Stimulated activated CD8-positive, alpha-beta memory T cell treated with anti-CD3 and anti-CD28 coated beads, Interleukin-7, amount 100 ng/mL, for 48 hours (primary cell): Measurements from ENCODE around the gene BSPRY.
"Not testable (repeated sequence)": the region's sequence is repeated elsewhere in the genome, so short reads cannot be mapped to it uniquely, and the experiment has no call there.

Experiments used
- DNase-seq, 2 donors: peaks; one replicate each; pipeline ENCODE4 v3.0.0-alpha.2; 2020; ENCODE audit warnings: low read depth in 1 of 2; ENCODE audit errors: extremely low read depth in 1 of 2

BSPRY gene

DNA sequence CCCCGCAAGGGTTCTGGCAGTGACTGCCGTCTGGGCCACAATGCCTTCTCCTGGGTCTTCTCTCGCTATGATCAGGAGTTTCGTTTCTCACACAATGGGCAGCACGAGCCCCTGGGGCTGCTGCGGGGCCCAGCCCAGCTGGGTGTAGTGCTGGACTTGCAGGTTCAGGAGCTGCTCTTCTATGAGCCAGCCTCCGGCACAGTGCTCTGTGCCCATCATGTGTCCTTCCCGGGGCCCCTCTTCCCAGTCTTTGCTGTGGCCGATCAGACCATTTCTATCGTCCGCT, 20.5 kb downstream of the BSPRY start:
- no peak for DNase-seq

DNA sequence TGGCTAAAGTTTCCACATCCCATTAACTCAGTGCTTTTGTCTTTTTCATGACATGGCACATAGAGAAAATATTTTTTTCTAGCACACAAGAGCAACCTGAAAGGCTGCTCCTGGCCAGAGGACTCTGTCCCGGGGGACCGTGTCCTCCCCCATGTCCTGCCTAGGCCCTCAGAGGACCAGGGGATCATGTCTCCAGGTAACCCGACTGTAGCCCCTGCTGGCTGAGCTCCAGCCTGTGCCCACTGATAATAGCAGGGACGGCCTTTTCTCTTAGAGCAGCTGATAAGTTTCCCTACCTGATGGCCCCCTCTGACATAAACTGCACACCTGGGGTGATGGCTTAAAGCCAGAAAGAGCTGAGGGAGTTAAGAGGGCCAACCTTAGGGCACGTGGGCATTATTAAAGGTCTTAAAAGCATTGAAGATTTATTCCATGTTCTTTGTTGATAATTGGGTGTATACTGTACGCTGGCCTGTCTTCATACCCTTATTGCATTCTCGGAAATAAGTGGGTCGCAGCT, 21.5 kb downstream of the BSPRY start:
- DNase-seq, result no peak

DNA sequence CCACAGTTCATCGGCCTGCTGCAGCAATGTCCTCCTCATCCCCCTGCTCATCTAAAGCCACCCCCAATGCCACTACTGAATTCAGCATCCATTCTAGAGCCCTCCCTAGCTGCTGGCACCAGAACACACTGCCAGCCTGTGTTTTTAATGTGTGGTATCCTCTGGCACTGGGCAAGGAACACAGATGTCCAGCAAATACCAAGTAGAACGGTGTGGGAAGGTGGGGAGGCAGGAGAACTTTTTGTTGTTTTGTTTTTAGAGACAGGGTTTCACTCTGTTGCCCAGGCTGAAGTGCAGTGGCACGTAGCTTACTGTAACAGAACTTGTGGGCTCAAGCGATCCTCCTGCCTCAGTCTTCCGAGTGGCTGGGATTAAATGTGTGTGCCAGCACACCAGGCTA, 22.7 kb downstream of the BSPRY start:
- no peak for DNase-seq

DNA sequence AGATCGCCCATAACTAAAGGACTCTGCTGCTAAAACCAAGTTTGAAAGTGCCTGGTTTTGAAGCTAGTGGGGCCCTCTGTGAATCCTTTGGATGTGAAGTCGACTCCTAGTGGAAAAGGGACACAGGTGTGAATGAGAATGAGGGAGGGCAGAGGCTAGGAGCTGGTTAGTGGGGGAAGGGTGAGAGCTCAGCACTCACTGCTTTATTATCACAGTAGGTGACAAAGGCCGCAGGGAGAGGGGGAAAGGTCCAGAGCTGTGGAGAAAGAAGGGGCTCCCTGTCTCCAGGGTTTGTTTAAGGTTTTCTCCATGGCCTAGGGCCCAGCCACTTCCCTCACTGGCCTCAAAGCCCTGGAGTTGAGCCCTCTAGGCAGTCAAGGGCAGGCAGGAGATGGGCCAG, 23.9 kb downstream of the BSPRY start:
- DNase-seq, result no peak

DNA sequence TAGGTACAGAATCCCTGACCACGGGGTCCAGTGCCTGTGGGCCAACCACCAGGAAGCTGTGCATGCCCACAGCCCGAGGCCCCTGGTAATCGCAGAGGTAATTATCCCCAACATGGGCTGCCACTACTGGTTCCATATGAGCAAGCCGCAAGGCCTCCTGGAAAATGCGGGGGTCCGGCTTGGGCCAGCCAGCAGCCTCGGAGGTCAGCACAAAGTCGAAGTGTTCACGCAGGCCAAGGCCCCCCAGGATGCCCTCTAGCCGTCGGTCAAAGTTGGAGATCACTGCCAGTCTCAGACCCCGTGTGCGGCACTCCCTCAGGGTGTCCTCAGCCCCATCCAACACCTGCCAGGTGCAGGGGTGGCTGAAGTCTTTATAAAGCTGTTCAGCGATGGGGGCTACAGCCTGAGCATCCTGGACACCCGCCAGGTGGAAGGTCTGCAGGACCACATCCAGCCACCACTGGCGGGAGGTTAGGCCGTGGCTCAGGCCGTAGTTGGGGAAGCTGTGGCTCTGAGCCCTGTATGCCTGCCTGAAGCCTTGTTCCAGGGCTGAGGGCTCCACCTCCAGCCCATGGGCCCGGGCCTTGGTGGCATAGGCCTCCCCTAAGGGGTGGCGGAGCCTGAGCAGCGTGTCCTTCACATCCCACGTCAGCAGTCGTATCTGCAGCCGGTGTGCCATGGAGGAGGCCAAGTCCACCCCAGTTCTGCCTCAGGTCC, 24.5 kb downstream of the BSPRY start:
- no peak for DNase-seq

DNA sequence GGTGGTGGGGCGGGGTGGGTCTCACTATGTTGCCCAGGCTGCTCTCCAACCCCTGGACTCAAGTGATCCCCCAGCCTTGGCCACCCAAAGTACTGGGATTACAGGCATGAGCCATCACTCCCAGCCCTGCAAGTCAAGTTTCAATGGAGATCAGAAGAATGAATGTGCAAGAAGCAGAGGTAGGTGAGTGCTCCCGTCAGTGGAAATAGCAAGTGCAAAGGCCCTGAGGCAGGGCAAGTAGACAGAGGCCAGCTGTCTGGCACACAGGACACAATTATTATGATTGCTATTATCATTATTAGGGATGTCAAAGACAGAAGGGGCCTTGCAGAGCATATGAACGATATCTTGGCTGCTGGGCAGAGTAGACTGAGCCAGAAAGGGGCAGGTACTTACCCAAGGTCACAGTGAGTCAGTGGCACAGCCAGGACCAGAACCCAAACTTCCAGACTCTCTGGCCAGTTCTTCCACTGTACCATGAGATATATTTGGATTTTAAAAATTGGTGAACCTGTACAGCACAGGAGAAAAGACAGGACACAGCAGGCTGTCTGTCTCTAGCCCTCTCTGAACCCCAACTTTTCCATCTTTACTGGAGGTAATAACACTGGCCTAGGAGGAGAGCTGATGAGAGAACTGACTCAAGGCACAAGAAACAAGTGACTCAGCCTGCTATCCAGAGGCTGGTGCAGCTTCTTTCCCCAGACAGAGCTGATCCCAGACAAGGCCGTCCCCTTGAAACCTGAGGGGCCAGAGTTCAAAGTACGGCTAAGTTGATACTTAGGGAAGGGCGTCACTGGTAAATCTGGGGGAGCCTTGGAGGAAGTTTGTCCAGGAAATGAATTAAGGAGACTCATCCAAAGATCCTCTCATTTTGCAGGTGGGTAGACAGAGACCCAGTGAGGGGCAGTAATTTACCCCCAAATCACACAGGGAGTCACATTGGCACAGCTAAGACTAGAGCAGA, 26.0 kb downstream of the BSPRY start:
- no peak for DNase-seq

DNA sequence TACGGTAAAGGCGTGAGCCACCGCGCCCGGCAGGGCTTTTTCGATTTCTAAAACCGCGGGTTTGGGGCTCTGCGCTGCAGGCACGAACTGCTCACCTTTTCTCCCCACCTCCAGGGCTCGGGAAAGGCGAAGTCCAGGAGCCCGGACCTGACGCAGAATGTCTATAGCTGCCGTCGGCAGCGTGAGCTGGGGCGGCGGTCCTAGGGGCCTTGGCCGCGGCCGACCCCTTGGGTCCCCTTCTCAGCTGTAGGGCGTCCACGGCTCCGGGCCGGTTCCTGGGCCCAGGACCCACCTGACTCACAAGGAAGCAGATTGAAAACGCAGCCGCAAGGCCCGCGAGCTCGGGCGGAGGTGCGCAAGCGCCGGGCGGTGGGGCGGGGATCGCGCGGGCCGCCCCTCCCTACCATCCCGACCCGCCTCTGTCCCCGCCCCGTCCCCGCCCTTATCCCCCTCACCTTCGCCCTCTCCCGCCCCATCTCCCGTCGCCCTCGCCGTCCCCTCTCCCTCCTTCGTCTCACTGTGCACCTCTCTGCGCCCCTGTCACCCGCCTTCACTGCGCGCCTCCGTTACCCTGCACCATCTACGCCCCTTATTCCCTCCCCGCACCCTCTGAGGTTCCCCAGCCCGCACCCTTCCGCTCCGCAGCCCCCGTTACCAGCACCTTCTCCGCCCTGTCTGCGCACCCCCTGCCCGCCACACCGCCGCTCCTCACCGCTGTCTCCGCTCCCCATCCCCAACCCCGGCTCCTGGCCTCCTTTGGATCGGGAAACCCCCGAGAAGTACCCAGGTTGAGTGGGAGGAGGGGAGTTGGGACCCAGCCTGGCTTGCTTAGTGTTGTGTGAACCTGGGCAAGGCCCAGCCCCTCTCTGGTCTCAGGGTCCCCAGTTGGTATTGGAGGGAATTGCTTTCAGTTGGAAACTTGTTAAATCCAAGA, 27.6 kb downstream of the BSPRY start, which contains the start of gene HDHD3:
TSS of gene HDHD3 (minus strand) at position 353 of the 934 bp plus-strand sequence. CDS start 2,632 bp downstream, outside the sequence.
- DNase-seq, result peak; percentile 64 to 68

DNA sequence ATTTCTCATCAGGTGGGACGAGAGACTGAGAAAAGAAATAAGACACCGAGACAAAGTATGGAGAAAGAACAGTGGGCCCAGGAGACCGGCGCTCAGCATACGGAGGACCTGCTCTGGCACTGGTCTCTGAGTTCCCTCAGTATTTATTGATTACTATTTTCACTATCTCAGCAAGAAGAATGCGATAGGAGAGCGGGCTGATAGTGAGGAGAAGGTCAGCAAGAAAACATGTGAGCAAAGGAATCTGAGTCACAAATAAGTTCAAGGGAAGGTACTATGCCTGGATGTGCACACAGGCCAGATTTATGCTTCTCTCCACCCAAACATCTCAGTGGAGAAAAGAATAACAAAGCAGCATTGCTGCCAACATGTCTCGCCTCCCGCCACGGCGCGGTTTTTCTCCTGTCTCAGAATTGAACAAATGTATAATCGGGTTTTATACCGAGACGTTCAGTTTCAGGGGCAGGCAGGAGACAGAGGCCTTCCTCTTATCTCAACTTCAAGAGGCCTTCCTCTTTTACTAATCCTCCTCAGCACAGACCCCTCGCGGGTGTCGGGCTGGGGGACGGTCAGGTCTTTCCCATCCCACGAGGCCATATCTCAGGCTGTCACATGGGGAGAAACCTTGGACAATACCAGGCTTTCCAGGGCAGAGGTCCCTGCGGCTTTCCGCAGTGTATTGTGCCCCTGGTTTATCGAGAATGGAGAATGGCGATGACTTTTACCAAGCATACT, 29.9 kb downstream of the BSPRY start:
- DNase-seq, result not testable (repeated sequence)

DNA sequence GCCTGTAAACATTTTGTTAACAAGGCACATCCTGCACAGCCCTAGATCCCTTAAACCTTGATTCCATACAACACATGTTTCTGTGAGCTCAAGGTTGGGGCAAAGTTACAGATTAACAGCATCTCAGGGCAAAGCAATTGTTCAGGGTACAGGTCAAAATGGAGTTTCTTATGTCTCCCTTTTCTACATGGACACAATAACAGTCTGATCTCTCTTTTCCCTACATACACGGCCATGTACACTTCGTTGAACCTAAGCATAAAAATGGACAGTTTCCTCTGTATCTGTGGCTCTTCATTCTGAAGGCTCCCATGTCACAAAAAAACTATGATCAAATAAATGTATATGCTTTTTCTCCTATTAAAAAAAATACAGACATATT, 30.5 kb downstream of the BSPRY start:
- not testable (repeated sequence) for DNase-seq

DNA sequence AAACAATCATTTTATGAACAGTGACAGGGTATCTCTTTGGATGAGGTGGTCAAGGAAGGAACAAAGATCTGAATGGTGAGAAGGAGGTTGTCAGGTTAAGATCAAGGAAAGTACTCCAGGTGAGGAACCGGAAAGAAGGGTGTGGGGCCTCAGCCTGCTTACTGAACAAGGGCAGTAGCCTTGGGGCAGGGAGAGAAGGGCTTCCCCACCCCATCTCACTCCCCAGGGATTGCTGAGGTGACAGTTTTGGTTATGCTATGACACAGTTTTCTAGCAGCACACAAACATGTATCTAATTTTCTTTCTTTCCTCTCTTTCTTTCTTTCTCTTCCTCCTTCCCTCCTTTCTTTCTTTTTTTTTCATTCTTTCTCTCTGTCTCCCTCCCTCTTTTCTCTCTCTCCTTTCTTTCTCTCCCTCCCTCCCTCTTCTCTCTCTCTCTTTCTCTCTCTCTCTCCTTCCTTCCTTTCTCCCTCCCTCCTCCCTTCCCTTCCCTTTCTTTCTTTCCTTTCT, 31.6 kb downstream of the BSPRY start:
- DNase-seq, result no peak

DNA sequence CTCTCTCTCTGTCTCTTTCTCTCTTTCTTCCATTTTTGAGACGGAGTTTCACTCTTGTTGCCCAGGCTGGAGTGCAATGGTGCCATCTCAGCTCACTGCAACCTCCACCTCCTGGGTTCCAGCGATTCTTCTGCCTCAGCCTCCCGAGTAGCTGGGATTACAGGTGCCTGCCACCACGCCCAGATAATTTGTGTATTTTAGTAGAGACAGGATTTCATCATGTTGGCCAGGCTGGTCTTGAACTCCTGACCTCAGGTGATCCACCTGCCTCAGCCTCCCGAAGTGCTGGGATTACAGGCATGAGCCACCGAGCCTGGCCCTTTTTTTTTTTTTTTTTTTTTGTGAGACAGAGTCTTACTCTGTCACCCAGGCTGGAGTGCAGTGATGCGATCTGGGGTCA, 32.1 kb downstream of the BSPRY start:
- not testable (repeated sequence) for DNase-seq

DNA sequence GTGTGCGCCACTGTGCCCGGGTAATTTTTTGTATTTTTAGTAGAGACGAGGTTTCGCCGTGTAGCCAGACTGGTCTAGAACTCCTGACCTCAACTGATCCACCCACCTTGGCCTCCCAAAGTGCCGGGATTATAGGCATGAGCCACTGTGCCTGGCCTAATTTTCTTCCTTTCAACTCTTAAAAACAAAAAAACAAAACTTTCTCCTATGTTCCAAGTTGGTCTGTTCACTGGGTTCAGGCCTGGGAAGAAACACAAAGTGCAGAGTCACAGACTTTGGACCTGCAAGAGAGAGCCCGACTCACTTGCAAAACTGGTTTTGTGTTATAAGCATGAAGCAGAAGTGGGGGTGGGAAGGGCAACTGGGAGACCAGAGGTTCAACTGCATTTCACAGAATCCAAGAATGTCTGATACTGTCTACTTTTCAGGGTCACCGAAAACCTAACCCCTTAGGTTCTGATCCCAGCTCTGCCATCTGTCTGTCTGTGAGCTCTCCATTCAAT, 32.6 kb downstream of the BSPRY start:
- no peak for DNase-seq

DNA sequence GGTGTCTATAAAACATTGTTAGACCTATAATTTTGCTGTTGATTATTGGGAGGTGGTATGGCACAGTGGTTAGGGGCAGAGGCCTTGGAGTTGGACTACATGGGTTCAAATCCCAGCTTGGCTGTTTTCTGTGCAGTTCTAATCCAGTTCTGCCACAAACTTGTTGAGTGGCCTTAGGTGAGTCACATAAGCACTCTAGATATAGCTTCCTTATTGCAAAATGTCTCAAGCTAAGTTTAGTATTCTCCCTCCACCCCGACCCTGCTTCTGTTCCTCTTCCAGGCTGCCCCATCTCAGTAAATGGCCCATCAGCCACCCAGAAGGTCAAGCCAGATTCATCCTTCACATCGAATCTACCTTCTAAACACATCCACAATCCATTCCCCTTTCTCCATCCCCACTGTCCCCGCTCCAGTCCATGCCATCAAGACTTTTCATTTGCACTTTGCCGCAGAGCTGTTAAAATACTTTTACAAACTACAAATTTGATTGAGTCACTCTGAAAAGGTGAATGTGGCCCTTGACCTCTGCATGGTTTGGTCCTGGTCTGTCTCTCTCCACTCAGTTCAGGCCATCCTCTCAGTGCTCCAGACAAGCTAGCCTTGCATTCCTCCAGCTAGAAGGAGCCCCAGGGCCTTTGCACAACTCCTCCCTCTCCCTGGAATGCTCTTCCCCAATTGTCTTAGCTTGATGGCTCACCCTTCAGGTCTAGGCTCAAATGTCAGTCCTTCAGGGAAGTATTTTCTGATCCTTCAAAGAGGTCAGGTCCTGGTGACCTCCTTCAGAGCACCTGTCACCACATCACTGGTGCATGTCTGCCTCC, 37.4 kb downstream of the BSPRY start:
- DNase-seq, result no peak

DNA sequence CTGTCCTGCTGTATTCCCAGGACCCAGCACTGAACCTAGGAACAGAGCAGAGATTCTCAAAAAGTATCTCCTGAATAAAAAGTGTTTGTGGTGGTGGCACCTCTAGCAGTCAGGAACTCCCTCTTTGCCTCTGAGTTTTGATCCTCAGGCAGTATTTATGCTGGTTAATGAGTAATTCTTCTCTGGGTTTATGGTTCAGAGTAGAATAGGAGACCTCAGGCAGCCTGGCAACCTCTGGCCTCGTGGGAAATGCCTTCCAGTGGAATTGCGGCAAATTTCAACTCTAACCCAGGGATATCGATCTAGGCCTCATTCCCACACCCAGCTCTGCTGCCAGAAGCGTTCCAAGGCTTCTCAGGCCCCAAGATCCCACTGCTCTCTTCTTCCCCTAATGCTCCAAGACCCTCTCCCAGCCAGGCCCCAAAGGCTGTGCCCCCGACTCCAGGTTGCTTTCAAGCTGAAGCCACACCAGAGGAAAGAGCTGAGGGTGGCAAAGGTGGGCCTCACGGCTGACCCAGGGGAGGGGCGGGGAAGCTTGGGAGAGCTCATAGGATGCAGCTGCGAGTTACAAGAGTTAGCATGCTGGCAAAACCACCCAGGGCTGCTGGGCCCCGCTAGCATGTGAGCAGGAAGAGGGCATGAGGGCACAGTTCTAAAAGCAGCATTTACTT, 38.4 kb downstream of the BSPRY start:
- DNase-seq, result no peak

DNA sequence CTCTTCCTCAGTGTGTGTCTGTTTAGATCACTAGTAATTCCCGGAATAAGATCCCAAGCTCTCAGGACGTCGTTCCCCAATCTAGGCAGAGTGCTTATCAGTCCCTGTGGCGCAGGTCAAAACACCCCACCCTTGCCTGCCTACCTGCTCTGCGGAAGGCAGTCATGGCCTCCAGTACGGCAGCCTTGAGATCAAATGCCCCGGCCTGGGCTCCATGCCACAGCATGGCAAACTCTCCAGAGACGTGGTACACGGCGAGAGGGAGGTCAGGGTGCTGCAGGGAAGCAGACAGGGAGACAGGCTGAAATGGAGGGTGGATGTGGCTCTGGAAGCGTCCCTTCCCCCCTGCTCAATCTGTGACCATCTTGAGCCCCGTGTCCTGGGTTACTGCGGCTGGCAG, 39.5 kb downstream of the BSPRY start:
- DNase-seq, result no peak

DNA sequence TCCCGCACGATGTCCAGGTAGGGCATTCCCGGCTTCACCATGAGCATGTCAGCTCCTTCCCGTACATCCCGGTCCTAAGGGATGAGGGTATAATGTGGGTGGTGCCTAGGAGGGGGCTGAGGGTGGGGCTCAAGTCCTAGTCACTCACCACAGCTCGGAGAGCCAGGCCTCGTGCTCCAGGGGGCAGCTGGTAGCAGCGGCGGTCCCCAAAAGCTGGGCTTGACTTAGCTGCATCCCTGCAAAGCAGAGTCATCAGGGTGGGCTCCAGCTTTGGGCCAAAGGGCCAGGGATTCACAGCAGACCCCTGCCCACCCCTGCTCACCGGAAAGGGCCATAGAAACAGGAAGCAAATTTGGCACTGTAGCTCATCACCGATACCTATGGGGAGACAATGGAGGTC, 40.1 kb downstream of the BSPRY start:
- DNase-seq, result no peak

DNA sequence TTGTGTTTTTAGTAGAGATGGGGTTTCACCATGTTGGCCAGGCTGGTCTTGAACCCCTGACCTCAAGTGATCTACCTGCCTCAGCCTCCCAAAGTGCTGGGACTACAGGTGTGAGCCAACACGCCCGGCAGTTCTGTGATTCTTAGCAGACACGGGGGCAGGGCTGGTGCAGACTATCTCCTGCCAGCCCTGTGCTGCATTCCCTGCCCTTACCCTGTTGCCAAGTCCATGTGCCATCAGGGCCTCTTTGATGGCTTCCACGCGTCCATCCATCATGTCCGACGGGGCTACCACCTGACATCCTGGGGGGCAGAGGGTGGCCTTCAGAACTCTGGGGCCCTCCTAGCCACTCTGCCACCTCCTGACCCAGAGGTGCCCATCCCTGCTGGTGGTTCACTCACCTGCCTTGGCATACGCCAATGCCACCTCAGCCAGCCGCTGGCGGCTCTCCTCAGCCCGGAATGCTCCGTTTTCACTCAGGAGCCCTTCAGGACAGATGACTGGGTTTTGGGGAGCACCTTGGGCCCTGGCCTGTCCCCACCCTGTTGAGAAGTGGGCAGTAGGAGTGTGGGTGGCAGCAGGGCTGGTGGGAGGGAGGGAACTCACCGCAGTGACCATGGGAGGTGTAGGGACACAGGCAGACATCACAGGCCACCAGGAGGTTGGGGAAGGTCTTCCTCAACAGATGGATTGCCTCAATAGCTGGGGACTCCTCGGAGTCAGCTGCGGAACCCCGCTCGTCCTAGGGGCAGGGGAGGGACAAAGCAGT, 41.0 kb downstream of the BSPRY start:
- DNase-seq, result no peak

DNA sequence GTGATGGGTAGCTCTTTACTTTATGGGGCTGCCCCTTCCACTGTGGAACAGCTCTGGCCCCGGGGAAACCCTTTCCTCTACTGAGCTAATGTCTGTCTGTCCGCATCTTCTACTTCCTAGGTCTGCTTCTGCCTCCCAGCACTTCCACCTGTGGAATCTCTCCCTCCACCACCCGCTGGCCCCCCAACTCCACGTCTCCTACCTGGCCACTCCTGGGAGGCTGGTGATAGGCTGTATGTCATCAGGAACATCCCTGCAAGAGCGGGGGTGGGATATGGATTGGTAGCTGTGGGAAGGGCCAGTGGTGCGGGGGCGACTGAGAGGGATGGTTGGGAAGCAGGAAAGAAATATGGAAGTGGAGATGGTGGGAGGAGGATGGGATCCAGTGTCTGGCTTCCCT, 42.6 kb downstream of the BSPRY start:
- DNase-seq, result no peak
